NCI-H187 (cell line): ENCODE data around the gene R3HDM4.

Experiments
- DNase-seq, 2 experiments: peaks; one replicate each; lab custom pipeline; 2025; lab: John Stamatoyannopoulos, UW

Gene R3HDM4

GRCh38 chr19:929891-930258, 16.9 kb upstream of the R3HDM4 start:
- no peak for DNase-seq

- DNase-seq = no peak
Observed at GRCh38 chr19:929203-929890, 16.3 kb upstream of the R3HDM4 start.

GRCh38 chr19:928471-929202, 15.6 kb upstream of the R3HDM4 start:
- no peak for DNase-seq

GRCh38 chr19:927780-928401, 14.9 kb upstream of the R3HDM4 start:
- DNase-seq = no peak

- DNase-seq = no peak
Observed at GRCh38 chr19:927351-927779, 14.3 kb upstream of the R3HDM4 start.

GRCh38 chr19:926589-927350, 13.8 kb upstream of the R3HDM4 start:
- DNase-seq = no peak

GRCh38 chr19:926323-926588, 13.2 kb upstream of the R3HDM4 start:
- DNase-seq = no peak

GRCh38 chr19:925526-926322, 12.7 kb upstream of the R3HDM4 start, which contains the start of gene ARID3A:
ARID3A (plus strand) TSS chr19:926035; CDS start chr19:929529, 3,494 bp downstream.
- DNase-seq = peak; percentile 76 to 78

- no peak for DNase-seq
Observed at GRCh38 chr19:925087-925525, 12.1 kb upstream of the R3HDM4 start.

GRCh38 chr19:924553-925086, 11.6 kb upstream of the R3HDM4 start:
- DNase-seq = no peak

GRCh38 chr19:920051-920864, 7.2 kb upstream of the R3HDM4 start:
- DNase-seq = peak in 1 of 2 experiments; percentile 30

GRCh38 chr19:919199-920050, 6.4 kb upstream of the R3HDM4 start:
- no peak for DNase-seq

GRCh38 chr19:918481-919198, 5.6 kb upstream of the R3HDM4 start:
- DNase-seq = no peak

- DNase-seq = no peak
Observed at GRCh38 chr19:918152-918437, 5.1 kb upstream of the R3HDM4 start.

GRCh38 chr19:917323-918151, 4.5 kb upstream of the R3HDM4 start, which contains the start of gene KISS1R:
KISS1R (plus strand) TSS chr19:917333; CDS start chr19:917503, 170 bp downstream.
- DNase-seq = no peak

GRCh38 chr19:916645-917322, 3.8 kb upstream of the R3HDM4 start:
- DNase-seq = no peak
